AG09309 (cell line): ENCODE results near the gene GTPBP6.
A peak's percentile ranks its signal among the peaks of the same experiment; 100 is the strongest.

ENCODE experiments used
- DNase-seq: peaks from one replicate; pipeline ENCODE4 v3.0.0-alpha.2; 2010; ENCODE audit warnings: low read depth
- H3K4me3 ChIP-seq: 2 replicates; pipeline ENCODE4 v1.5.1; 2011; ENCODE audit warnings: mild to moderate bottlenecking, low read depth, low read length, moderate library complexity; ENCODE audit not compliant: control insufficient read depth
- CTCF ChIP-seq: IDR thresholded peaks from 2 replicates; pipeline ENCODE4 v1.5.1; 2011; ENCODE audit warnings: mild to moderate bottlenecking, low read depth, low read length, inconsistent platforms; ENCODE audit not compliant: insufficient read depth, control insufficient read depth; ENCODE audit errors: missing control alignments

GTPBP6 gene

GRCh38 chrX:361231-362145 lies 42.9 kb upstream of the GTPBP6 start:
- DNase-seq = no peak
- no peak for TF ChIP-seq CTCF
- H3K4me3 ChIP-seq = no peak overlapping the region

- H3K4me3 ChIP-seq = no peak overlapping the region
- no peak for TF ChIP-seq CTCF
- DNase-seq = no peak
These were observed 42.0 kb upstream of the GTPBP6 start for GRCh38 chrX:360496-361150.

GRCh38 chrX:358651-359143 lies 40.1 kb upstream of the GTPBP6 start:
- no peak for TF ChIP-seq CTCF
- no peak overlapping the region for H3K4me3 ChIP-seq
- DNase-seq = no peak

- TF ChIP-seq CTCF = no peak
- DNase-seq = no peak
- H3K4me3 ChIP-seq = no peak overlapping the region
These were observed 39.3 kb upstream of the GTPBP6 start for GRCh38 chrX:357693-358471.

- no peak overlapping the region for H3K4me3 ChIP-seq
- TF ChIP-seq CTCF = no peak
- DNase-seq = no peak
These were observed 38.6 kb upstream of the GTPBP6 start for GRCh38 chrX:357035-357692.

GRCh38 chrX:356385-357034 lies 37.9 kb upstream of the GTPBP6 start:
- TF ChIP-seq CTCF = no peak
- DNase-seq = peak; percentile 32
- H3K4me3 ChIP-seq = no peak overlapping the region
